HG03354 (cell line): ENCODE data around the gene OSBPL1A.

Experiments
- ATAC-seq: cut with Tn5 transposase; IDR thresholded peaks from one replicate; pipeline ENCODE4 v1.9.1; 2021; ENCODE audit warnings: mild to moderate bottlenecking; ENCODE audit not compliant: unreplicated experiment, poor library complexity, severe bottlenecking

The OSBPL1A gene

DNA sequence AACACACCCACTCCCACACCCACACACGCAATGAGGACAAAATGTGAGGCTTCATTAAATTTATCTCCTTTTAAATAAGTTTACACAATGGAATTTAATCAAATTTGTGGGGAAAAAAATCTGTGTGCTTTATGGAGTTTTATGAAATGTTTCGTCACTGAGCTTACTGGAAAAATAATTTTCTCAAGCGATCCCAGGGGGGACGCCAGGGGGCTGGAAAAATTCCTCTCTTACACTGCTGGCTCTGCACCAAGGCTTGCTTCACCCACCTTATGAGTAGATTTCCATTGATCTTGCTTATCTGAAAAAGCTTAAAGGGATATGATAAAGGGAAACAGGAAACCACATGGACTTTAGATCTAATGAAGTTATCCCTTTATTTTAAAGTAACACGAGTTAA, 163.3 kb downstream of the OSBPL1A start:
- ATAC-seq = no peak

- ATAC-seq = no peak
These were observed 164.8 kb downstream of the OSBPL1A start for GRCh38 chr18:24232800-24233199.

- ATAC-seq = no peak
These were observed 165.6 kb downstream of the OSBPL1A start for GRCh38 chr18:24231773-24232735.

DNA sequence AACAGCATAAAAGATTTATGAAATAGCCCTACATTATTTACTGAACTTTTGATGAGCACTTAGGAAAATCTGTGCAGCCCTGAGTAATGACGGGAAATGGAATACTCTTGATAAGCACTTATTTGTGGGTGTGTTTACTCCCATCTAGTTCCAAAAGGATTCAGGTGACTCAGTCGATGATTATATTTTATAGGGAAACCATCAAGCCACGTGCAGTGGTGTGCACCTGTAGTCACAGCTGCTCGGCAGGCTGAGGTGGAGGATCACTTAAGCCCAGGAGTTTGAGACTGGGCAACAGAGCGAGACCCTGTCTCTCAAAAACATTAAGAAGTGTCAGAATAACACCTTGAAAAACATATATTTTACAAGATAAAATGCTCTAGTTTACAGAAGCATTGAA, 166.9 kb downstream of the OSBPL1A start:
- ATAC-seq = no peak

GRCh38 chr18:24228667-24229041, 169.0 kb downstream of the OSBPL1A start:
- ATAC-seq = no peak

DNA sequence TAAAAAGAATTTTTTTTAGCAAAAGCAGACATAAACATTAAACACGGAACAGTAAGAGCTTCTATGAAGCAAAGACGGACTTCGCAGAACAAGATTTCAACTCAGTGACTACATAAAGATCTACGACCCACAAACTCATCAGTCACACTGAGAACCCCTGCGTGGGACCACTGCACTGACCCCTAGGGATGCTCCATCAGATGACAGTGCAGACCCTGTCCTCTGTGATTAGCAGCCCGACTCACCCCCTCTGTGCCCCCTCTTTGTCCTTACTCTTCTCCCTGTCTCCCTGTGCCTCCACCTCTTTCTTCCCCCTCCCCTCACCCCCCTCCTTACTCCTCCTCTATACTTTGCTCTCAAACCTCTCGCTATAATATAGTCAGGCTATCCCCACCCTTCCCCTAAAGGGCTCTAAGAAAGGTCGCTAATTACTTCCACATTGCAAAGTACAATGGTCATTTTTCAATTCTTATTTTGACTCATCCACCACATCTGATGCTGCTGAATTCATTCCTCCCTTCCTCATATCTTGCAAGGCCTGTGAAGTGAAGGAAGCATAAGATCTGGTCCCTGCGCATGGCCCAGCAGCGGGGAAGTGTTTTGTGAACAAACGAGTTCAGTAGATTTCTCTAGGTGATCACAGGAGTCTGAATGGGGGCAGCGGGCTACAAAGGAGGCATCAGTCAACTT, 169.5 kb downstream of the OSBPL1A start:
- no peak for ATAC-seq

DNA sequence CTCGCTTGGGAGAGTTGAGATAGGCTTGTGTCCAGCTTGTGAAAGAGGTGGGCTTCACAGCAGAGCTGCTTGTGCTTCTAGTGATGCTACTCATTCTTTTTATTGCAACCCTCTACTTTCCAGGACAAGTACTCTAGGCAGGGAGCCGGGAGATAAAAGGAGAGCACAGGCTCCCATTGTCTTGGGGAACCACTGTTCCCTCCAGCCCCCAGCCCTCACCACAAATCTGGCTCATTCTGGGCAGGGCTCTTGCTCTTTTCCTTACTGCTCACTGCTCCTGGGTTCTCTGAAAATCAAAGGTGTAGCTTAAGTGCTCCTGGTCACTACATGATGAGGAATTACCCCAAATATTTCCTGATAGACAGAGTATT, 177.3 kb downstream of the OSBPL1A start:
- no peak for ATAC-seq

DNA sequence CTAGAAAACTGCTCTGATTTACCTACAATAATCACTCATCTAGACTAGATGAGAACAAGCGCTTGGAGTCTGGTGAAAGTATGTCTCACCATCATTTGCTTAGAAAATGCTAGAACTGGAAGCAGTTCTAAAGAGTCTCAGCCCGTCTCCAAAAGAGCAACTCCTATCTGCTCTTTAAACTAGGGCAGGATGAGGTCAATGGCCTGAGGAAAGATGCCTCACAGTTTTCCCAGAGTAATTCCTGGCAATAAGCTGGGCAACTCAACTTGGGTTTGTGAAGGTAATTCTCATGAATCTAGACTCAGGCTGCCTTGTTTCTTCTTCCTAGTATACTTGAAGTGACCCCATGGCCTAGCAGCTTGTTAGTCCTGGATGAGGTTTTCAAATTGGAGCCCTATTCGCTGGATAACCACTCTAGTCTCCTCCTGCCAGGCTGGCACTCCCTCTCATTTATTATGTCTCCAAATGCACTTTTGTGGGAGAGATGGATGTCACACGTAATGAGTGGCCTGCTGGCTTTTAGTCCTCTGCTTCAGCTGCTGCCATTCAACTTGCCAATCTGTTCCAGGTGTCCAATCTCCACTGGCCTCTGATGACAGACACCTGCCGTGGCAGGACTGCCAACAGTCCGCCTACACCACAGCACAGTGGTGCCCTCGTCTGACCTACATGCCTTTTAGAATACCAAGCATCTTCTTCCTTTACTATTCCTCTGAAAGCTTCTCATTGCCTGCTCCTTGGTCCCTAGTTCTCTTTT, 177.9 kb downstream of the OSBPL1A start:
- ATAC-seq = no peak

DNA sequence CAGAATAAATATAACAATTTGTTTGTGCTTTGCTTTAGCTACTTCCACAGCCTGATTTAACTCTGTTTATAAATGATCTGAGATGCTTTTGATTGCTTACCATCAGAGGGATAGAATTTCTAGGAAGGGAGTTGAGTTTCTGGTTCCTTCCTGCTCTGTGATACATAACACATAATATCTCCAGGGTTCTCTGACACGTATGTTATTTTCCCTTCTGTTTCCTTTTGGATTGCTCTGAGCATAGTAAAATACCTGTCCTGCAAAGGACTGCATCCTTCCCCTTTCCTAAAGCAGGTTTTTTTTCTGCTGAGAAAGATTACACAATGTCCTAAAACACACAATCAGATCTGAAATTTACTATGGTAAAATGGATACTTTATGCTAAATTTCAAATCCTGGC, 182.7 kb downstream of the OSBPL1A start:
- no peak for ATAC-seq

- ATAC-seq = no peak
These were observed 183.5 kb downstream of the OSBPL1A start for GRCh38 chr18:24214144-24214543.

DNA sequence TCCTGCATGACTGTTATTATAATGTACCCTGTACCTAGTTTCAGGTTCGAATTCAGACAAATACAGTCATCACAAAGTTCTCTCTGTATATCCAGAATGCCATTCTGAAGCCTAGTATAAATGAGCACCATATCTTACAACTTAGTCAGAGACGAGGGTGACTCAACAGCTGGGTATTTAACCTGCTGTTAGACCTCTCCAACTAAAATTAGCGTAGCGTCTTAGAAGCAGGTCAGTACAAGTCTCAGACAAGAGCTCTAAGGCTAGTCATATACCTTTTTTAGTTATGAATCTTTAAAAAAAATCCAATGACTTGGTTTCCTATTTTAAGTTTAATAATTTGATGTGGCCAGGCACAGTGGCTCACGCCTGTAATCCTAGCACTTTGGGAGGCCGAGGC, 184.7 kb downstream of the OSBPL1A start:
- ATAC-seq = no peak

- ATAC-seq = no peak
These were observed 188.1 kb downstream of the OSBPL1A start for GRCh38 chr18:24209558-24209957.

DNA sequence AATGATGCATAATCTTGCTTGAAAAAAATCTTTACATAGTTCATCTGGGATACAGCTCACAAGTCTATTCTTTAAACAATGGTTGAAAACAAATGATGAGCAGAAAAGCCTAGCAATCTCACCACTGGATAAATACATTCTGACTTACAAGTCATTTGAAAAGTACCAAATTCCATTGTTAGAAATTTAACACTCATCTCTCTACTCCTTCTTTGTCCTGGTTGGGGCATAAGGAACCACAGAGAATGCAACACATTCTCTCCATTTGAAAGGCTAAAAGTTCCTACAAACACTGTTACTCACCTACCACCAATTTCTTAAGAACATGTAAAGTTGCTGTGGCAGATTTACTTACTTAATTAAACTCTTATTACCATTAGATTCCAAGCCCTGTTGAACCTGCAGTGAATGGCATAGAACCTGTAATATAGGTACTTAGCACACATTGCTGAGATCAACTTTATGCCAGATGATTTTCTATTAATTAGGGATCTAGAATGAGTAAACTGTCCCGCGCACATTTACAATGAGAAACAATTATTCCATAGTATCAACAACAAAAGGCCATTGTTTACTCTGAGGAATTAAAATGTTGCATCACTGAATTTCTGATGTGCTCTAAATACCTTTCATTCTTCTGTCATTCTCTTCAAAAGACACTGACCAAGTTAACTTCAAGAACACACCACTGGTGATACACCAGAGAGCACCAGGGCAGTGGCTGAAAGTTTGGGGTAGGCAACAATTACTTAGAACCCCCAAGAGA, 189.2 kb downstream of the OSBPL1A start:
- ATAC-seq = no peak

GRCh38 chr18:24204904-24205303, 192.7 kb downstream of the OSBPL1A start:
- ATAC-seq = no peak

DNA sequence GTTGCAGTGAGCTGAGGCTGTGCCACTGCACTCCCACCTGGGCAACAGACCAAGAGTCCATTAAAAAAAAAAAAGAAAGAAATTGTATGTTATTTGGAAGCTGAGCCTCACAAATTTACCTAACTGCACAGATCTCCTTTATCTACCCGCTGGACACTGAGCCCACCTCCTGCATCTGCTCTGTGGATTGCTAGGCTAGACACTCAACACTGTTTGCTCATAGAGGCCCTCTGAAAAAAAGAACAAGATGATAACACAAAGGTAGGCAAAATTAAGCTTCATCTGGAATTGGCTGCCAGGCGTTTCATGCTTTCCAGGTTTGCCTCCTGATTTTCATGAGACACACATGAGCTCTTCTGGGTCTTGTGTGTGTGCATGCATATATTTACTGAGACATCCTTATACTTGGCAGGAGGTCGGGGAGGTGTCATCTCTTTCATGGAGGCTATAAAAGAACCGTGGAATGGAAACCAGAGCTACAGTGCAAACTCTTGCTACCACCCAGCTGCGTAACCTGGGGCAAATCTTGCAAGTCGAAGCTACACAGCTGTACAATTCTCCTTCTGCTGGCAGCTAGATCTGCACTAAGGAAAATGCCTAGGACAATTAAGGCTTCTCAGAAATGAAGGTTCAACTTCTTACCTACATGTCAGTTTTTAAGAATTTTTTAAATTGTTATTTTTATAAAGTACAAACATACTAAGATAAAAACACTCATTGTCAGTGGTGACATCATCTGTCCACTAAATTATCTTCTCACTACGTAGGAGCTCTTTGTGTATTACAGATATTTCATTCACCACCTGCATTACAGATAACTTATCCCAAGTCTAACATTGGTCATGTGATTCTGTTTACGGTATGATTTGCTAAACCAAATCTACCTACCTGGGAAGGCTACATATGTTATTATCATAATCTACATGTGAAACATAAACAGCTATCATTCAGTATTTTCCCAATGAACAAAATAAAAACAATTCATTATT, 195.6 kb downstream of the OSBPL1A start:
- no peak for ATAC-seq

- no peak for ATAC-seq
These were observed 196.9 kb downstream of the OSBPL1A start for GRCh38 chr18:24200494-24201290.

DNA sequence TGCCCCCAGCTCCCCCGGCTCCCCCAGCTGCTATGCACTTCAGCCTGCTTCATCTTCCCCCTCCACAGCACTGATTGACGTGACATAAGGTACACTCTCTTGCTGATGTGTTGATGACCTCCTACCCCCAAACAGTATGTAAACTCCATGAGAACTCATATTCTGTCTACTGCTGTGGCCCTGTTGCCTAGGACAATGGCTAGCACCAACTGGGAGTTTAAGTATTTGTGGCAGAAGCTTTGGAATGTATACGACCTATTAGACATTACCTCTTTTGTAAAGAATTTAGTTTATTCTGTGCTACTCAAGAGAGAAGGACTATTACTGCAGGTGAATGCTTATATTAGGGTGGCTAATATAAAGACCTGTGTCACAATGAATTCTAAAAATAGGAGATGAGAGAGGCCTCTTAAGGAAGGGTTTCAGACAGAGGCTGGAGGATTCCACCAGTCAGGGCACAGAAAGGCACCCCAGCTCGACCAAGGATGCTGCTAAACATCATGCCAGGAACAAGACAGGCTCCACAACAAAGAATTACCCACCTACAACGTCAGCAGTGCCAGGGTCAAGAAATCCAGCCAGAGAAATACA, 198.2 kb downstream of the OSBPL1A start:
- no peak for ATAC-seq
